K562 (cell line): ENCODE data around the gene NR6A1. TPM values are rescaled to one million over a fixed set of nuclear protein-coding genes. Genes with fewer than 3 reads are reported as not detected.

ENCODE experiments used
- ATAC-seq: fragments of 200-7000 bp; cut with Tn5 transposase; 3 replicates; pipeline ENCODE4 v1.9.1; 2020; ENCODE audit warnings: moderate library complexity
- BruUV-seq: library from RNA; stranded (reverse); fragments of 400-500 nt; replicated peaks from 2 replicates; lab custom pipeline; 2021; lab: Mats Ljungman, UMichigan
- CTCF ChIA-PET: fragments of 300-600 bp; formaldehyde crosslinking; extraction: SDS; loops from one replicate; lab custom pipeline; 2021; ENCODE audit warnings: low intra/inter-chr PET ratio; lab: Yijun Ruan, JAX
- POLR2A ChIA-PET: fragments of 300-600, 350-650 bp; sonication (Branson Sonifier 250); formaldehyde crosslinking; extraction: SDS; loops from one replicate; lab custom pipeline; 2021; ENCODE audit warnings: antibody characterized with exemption, inconsistent platforms; lab: Yijun Ruan, JAX
- DNase-seq, 4 experiments: peaks; one replicate each; pipeline versions ENCODE4 v3.0.0 to v3.0.0-alpha.2; 2011 to 2018; ENCODE audit warnings: low spot score in 3 of 4, mixed read lengths in 3 of 4; ENCODE audit errors: extremely low read depth in 1 of 4
- FAIRE-seq: peaks from 2 replicates; lab custom pipeline; 2011; peaks lifted over from hg19 to GRCh38; lab: Jason Lieb, UNC
- H2AFZ ChIP-seq: 2 replicates; pipeline ENCODE4 v1.6.0; 2011; ENCODE audit warnings: low read depth, low read length, control low read depth, inconsistent platforms
- H3K27ac ChIP-seq: fragments of 200-600 bp; 3 replicates; pipeline ENCODE4 v1.8.0; 2011; ENCODE audit warnings: low read depth, mild to moderate bottlenecking, control low read depth, inconsistent platforms, low read length, moderate library complexity, mixed read lengths; ENCODE audit errors: extremely low read depth
- H3K27me3 ChIP-seq, 2 experiments: fragments of 300-600 bp in 1 of 2; 2 replicates in 1 of 2; 3 replicates in 1 of 2; pipeline versions ENCODE4 v1.6.0 to v1.8.0; 2011; ENCODE audit warnings: inconsistent platforms in 2 of 2, low read length in 2 of 2, mild to moderate bottlenecking in 1 of 2, mixed read lengths in 1 of 2, moderate library complexity in 1 of 2; ENCODE audit not compliant: control insufficient read depth in 2 of 2, insufficient read depth in 2 of 2
- H3K36me3 ChIP-seq: fragments of 300-600 bp; 3 replicates; pipeline ENCODE4 v1.8.0; 2011; ENCODE audit warnings: mild to moderate bottlenecking, low read length, inconsistent platforms; ENCODE audit not compliant: control insufficient read depth, insufficient read depth
- H3K4me1 ChIP-seq, 2 experiments: fragments of 200-600 bp in 1 of 2; replicated peaks in 1 of 2; 2 replicates in 1 of 2; 3 replicates in 1 of 2; pipeline versions ENCODE4 v1.5.1 to v1.8.0; 2011; ENCODE audit warnings: inconsistent platforms in 2 of 2, low read length in 2 of 2, mild to moderate bottlenecking in 1 of 2, mixed read lengths in 1 of 2, moderate library complexity in 1 of 2; ENCODE audit not compliant: control insufficient read depth in 2 of 2, insufficient read depth in 2 of 2
- H3K4me2 ChIP-seq: 2 replicates; pipeline ENCODE4 v1.6.1; 2011; ENCODE audit warnings: low read length, control low read depth, inconsistent platforms, mixed read lengths; ENCODE audit not compliant: insufficient read depth
- H3K4me3 ChIP-seq: fragments of 200-600 bp; sonication (generic), shearing (Covaris generic); 2 replicates; pipeline ENCODE4 v1.5.1; 2016; ENCODE audit warnings: control low read depth, inconsistent platforms
- H3K79me2 ChIP-seq: fragments of 200-600 bp; 3 replicates; pipeline ENCODE4 v1.8.0; 2011; ENCODE audit warnings: low read length, inconsistent platforms; ENCODE audit not compliant: control insufficient read depth, insufficient read depth
- H3K9ac ChIP-seq, 2 experiments: 2 replicates each; pipeline versions ENCODE4 v1.6.0 to v1.6.1; 2011; ENCODE audit warnings: low read depth in 2 of 2, low read length in 2 of 2, control low read depth in 1 of 2, inconsistent platforms in 1 of 2, mild to moderate bottlenecking in 1 of 2, mixed read lengths in 1 of 2; ENCODE audit not compliant: insufficient read depth in 1 of 2
- H3K9me1 ChIP-seq: one replicate; pipeline ENCODE4 v1.6.0; 2011; ENCODE audit warnings: inconsistent platforms, mild to moderate bottlenecking, low read length, moderate library complexity; ENCODE audit not compliant: control insufficient read depth, insufficient read depth
- H3K9me3 ChIP-seq: replicated peaks from 2 replicates; pipeline ENCODE4 v1.5.1; 2011; ENCODE audit warnings: low read depth, low read length, inconsistent platforms; ENCODE audit not compliant: control insufficient read depth, insufficient read depth
- H4K20me1 ChIP-seq: replicated peaks from 2 replicates; pipeline ENCODE4 v1.6.1; 2011; ENCODE audit warnings: low read length, inconsistent platforms, mixed read lengths; ENCODE audit not compliant: control insufficient read depth, insufficient read depth
- ARID1B ChIP-seq: fragments of 450-650 bp; IDR thresholded peaks from 2 replicates; pipeline ENCODE4 v1.6.1; 2016; ENCODE audit warnings: antibody characterized with exemption, mild to moderate bottlenecking, inconsistent platforms
- BACH1 ChIP-seq: fragments of 200-800 bp; sonication (Bioruptor generic); IDR thresholded peaks from 2 replicates; pipeline ENCODE4 v1.6.1; 2016; ENCODE audit warnings: missing genetic modification characterization, missing compliant biosample characterization
- BDP1 ChIP-seq: IDR thresholded peaks from 3 replicates; pipeline ENCODE4 v1.6.1; 2011; ENCODE audit not compliant: insufficient read length, insufficient read depth
- C11orf30 ChIP-seq: fragments of 450-650 bp; IDR thresholded peaks from 2 replicates; pipeline ENCODE4 v1.6.1; 2016; ENCODE audit warnings: low read depth, mild to moderate bottlenecking
- DPF2 ChIP-seq: fragments of 450-650 bp; IDR thresholded peaks from 2 replicates; pipeline ENCODE4 v1.6.1; 2016
- EZH2 ChIP-seq: IDR thresholded peaks from 2 replicates; pipeline ENCODE4 v1.6.1; 2012; ENCODE audit warnings: low read depth, mild to moderate bottlenecking, inconsistent platforms, low read length, borderline replicate concordance
- FOXK2 ChIP-seq, 2 experiments: fragments of 450-650 bp; IDR thresholded peaks in 1 of 2; conservative IDR thresholded peaks in 1 of 2; 2 replicates each; pipeline ENCODE4 v1.6.1; 2016; ENCODE audit warnings: low read depth in 2 of 2, mild to moderate bottlenecking in 1 of 2
- MAFF ChIP-seq: IDR thresholded peaks from 2 replicates; pipeline ENCODE4 v1.6.1; 2012; ENCODE audit warnings: low read length, improper control_type of control experiment
- MAFG ChIP-seq: fragments of 450-650 bp; conservative IDR thresholded peaks from 2 replicates; pipeline ENCODE4 v1.6.1; 2016; ENCODE audit warnings: missing genetic modification characterization, missing compliant biosample characterization
- MAFK ChIP-seq: IDR thresholded peaks from 2 replicates; pipeline ENCODE4 v1.6.1; 2011; ENCODE audit warnings: low read length, improper control_type of control experiment
- NFE2 ChIP-seq: IDR thresholded peaks from 2 replicates; pipeline ENCODE4 v1.6.1; 2014; ENCODE audit warnings: antibody characterized with exemption, low read depth
- POLR2G ChIP-seq: fragments of 200-400 bp; formaldehyde crosslinking; IDR thresholded peaks from 2 replicates; pipeline ENCODE4 v1.6.1; 2017; ENCODE audit warnings: low read depth, mild to moderate bottlenecking, antibody characterized with exemption, low read length, moderate library complexity
- SPI1 ChIP-seq: IDR thresholded peaks from 2 replicates; pipeline ENCODE4 v1.6.1; 2011; ENCODE audit warnings: low read depth, low read length, control low read depth, borderline replicate concordance
- STAT5A ChIP-seq: IDR thresholded peaks from 2 replicates; pipeline ENCODE4 v1.6.1; 2012; ENCODE audit warnings: low read length, inconsistent platforms, borderline replicate concordance
- USF2 ChIP-seq: sonication (generic); formaldehyde crosslinking; IDR thresholded peaks from 2 replicates; pipeline ENCODE4 v1.5.0; 2020; ENCODE audit warnings: missing genetic modification reagents
- ZNF24 ChIP-seq: fragments of 450-650 bp; IDR thresholded peaks from 2 replicates; pipeline ENCODE4 v1.6.1; 2016
- ZNF316 ChIP-seq: fragments of 450-650 bp; IDR thresholded peaks from 2 replicates; pipeline ENCODE4 v1.6.1; 2016
- WGBS: fragments of 100-300 bp; shearing (Covaris generic); methylation state at CpG from one replicate; pipeline ENCODE4 v1.1.6; 2016; ENCODE audit warnings: low coverage, mixed read lengths; ENCODE audit not compliant: insufficient coverage; ENCODE audit errors: missing lambda C conversion rate; 5-methylcytosine and 5-hydroxymethylcytosine counted together
- in situ Hi-C: fragments of 300-500 bp; cut with MboI; formaldehyde crosslinking; loops from 4 replicates; pipeline ENCODE4 v1.15.0; 2018; ENCODE audit warnings: inconsistent platforms, mixed read lengths
- intact Hi-C: fragments of 100-400 bp; cut with micrococcal nuclease; formaldehyde crosslinking; loops from 2 replicates; pipeline ENCODE4 v1.14.2; 2022
- polyA plus RNA-seq, 8 experiments: library from polyadenylated mRNA; depleted of rRNA in 4 of 8; stranded (reverse) in 5 of 8; unstranded in 3 of 8; fragments of >200 nt; fragmentation: Nextera tagmentation in 2 of 8; fragmentation: Illumina TruSeq in 1 of 8; extraction: Ambion mirVana in 2 of 8; extraction: Trizol in 1 of 8; gene quantifications; 2 replicates each; pipeline versions ENCODE4 v1.2.1 to v1.2.3, GENCODE V29; 2011 to 2014; ENCODE audit warnings: inconsistent platforms in 1 of 8, missing spikeins in 1 of 8
- total RNA-seq, 7 experiments: library from RNA; depleted of rRNA in 6 of 7; stranded (reverse); fragments of >200 nt in 6 of 7; fragmentation: Illumina TruSeq in 2 of 7; extraction: Trizol in 2 of 7; gene quantifications; 2 replicates each; pipeline versions ENCODE4 v1.2.1 to v1.2.3, GENCODE V29; 2011 to 2021; ENCODE audit warnings: low replicate concordance in 1 of 7

Gene NR6A1
- total and polyA plus RNA-seq, 9 of the 15 experiments (the other 6 are each of a cell fraction or from before 2014, with no cell fraction given), result 9.7 to 55.4 (median 28.3) TPM

- POLR2A ChIA-PET, result no interaction called here
- Histone ChIP-seq H3K27me3 (no peaks in the 10 kb centered on the region), H3K27ac (peak overlapping the region; percentile 45; the same call in 2 of the 3 replicates), H3K9me3 (no peaks in the 10 kb centered on the region), H4K20me1 (peaks cover 6% of the 10 kb centered on the region; the same call in 1 of the 2 replicates), H3K36me3 (0 out of 3 replicates have a peak, but pooled peaks cover 2% of the 10 kb centered on the region), H3K9ac (peak overlapping the region in 1 of 2 experiments; percentile 54; a peak in 2 of 4 replicates), H3K4me3 (peak overlapping the region; percentile 48; the same call in 1 of the 2 replicates), H2AFZ (no peak overlapping the region), H3K4me2 (peak overlapping the region; percentile 53), H3K9me1 (no peaks in the 10 kb centered on the region), H3K79me2 (peaks cover 80% of the 10 kb centered on the region), H3K4me1 (peaks cover 14% of the 10 kb centered on the region in 2 experiments)
- CTCF ChIA-PET, result no interaction called here
- intact Hi-C loops, result no loop called here
- peak in 1 of 4 experiments; percentile 63 for DNase-seq
- no peak for ATAC-seq
- in situ Hi-C loops, result no loop called here
- TF ChIP-seq EZH2 (no peak), STAT5A (peak; percentile 58), POLR2G (no peak), MAFF (peak; percentile 90), MAFG (tag) (peak; percentile 90), MAFK (peak; percentile 93), FOXK2 (conservative IDR thresholded peaks at IDR 0.05 in 1 of 2, IDR thresholded peaks at IDR 0.05 in 1 of 2; ENCODE audit: low read depth in 2 of 2) (0 out of 4 replicates have a peak, but pooled peaks of 1 of the 2 experiments have one; percentile 23), C11orf30 (peak; percentile 97), USF2 (no peak), ZNF24 (peak; percentile 41; the same call in 1 of the 2 replicates), ZNF316 (peak; percentile 98), NFE2 (peak; percentile 68), BACH1 (peak; percentile 82; the same call in 1 of the 2 replicates), SPI1 (peak; percentile 16; the same call in 1 of the 2 replicates), DPF2 (0 out of 2 replicates have a peak, but pooled peaks have one; percentile 26), ARID1B (peak; percentile 30; the same call in 1 of the 2 replicates), BDP1 (no peak)
- WGBS, result 0% methylated on average over 2 of the region's 2 CpGs
- no TSS peak for BruUV-seq
- peak; percentile 52 for FAIRE-seq
Observed at GRCh38 chr9:124767821-124768220, 3.3 kb downstream of the NR6A1 start.
